Tibial artery (tissue), 4 donors: ENCODE results near the gene PLA2G2D.

Experiments used
- DNase-seq, 2 donors: peaks; one replicate each; pipeline ENCODE4 v3.0.0-alpha.2; 2019
- H3K27ac ChIP-seq, 2 donors: fragments of 200-600 bp; sonication (generic) in 1 of 2; 1 replicate in 1 of 2; 2 replicates in 1 of 2; pipeline ENCODE4 v1.5.1; 2018 to 2019; ENCODE audit warnings: mild to moderate bottlenecking in 1 of 2
- H3K27me3 ChIP-seq, 2 donors: fragments of 200-600 bp; sonication (generic) in 1 of 2; one replicate each; pipeline versions ENCODE4 v1.5.1 to v1.6.0; 2016 to 2019
- H3K36me3 ChIP-seq, 3 donors: fragments of 200-600 bp; sonication (generic) in 2 of 3; one replicate each; pipeline ENCODE4 v1.5.1; 2016 to 2019; ENCODE audit warnings: mild to moderate bottlenecking in 2 of 3
- H3K4me1 ChIP-seq, 4 donors: fragments of 200-600 bp; sonication (generic) in 2 of 4; 1 replicate in 3 of 4; 2 replicates in 1 of 4; pipeline ENCODE4 v1.5.1; 2016 to 2019
- H3K4me3 ChIP-seq, 2 donors: fragments of 200-600 bp; sonication (generic) in 1 of 2; 1 replicate in 1 of 2; 2 replicates in 1 of 2; pipeline ENCODE4 v1.5.1; 2018 to 2019; ENCODE audit warnings: mild to moderate bottlenecking in 2 of 2
- H3K9me3 ChIP-seq, 3 donors: fragments of 200-600 bp; sonication (generic) in 1 of 3; one replicate each; pipeline ENCODE4 v1.5.1; 2016 to 2019
- CTCF ChIP-seq, 2 experiments: fragments of 200-600 bp in 1 of 2; fragments of 450-650 bp in 1 of 2; IDR thresholded peaks; one replicate each; pipeline ENCODE4 v1.5.1; 2017 to 2019; ENCODE audit warnings: antibody characterized with exemption in 2 of 2, mild to moderate bottlenecking in 1 of 2, moderate library complexity in 1 of 2
- intact Hi-C: fragments of 100-400 bp; cut with DNase I; formaldehyde crosslinking; loops from one replicate; pipeline ENCODE4 v1.15.0; 2023; ENCODE audit warnings: low total_unique reads

PLA2G2D gene

GRCh38 chr1:20078171-20078651, 41.1 kb downstream of the PLA2G2D start:
- Histone ChIP-seq H3K27me3 (no peaks in the 10 kb centered on the region), H3K36me3 (no peaks in the 10 kb centered on the region), H3K4me3 (no peak overlapping the region), H3K9me3 (no peaks in the 10 kb centered on the region), H3K4me1 (peaks cover 0 to 13% (median 0%) of the 10 kb centered on the region in 4 donors), H3K27ac (no peak overlapping the region)
- DNase-seq: no peak
- intact Hi-C loops: no loop called here
- TF ChIP-seq CTCF (IDR thresholded peaks at IDR 0.05): no peak

GRCh38 chr1:20076710-20077461, 42.5 kb downstream of the PLA2G2D start:
- H3K9me3 ChIP-seq: no peaks in the 10 kb centered on the region

GRCh38 chr1:20076223-20076622, 43.1 kb downstream of the PLA2G2D start:
- Histone ChIP-seq H3K27ac (no peak overlapping the region), H3K4me1 (peaks cover 0 to 13% (median 0%) of the 10 kb centered on the region in 4 donors), H3K36me3 (no peaks in the 10 kb centered on the region), H3K4me3 (no peak overlapping the region), H3K27me3 (no peaks in the 10 kb centered on the region), H3K9me3 (no peaks in the 10 kb centered on the region)
- DNase-seq: no peak
- TF ChIP-seq CTCF (IDR thresholded peaks at IDR 0.05): no peak
- intact Hi-C loops: no loop called here

More at GRCh38 chr1:20076710-20077461, 42.5 kb downstream of the PLA2G2D start:
- Histone ChIP-seq H3K36me3 (no peaks in the 10 kb centered on the region), H3K4me1 (peaks cover 0 to 13% (median 0%) of the 10 kb centered on the region in 4 donors), H3K27ac (no peak overlapping the region), H3K27me3 (no peaks in the 10 kb centered on the region), H3K4me3 (no peak overlapping the region)
- no peak for TF ChIP-seq CTCF (IDR thresholded peaks at IDR 0.05)
- intact Hi-C loops: no loop called here
- no peak for DNase-seq

- H3K9me3 ChIP-seq: no peaks in the 10 kb centered on the region
- H3K27me3 ChIP-seq: no peaks in the 10 kb centered on the region
- H3K36me3 ChIP-seq: no peaks in the 10 kb centered on the region
- no peak overlapping the region for H3K27ac ChIP-seq
- intact Hi-C loops: no loop called here
- no peak for DNase-seq
- TF ChIP-seq CTCF (IDR thresholded peaks at IDR 0.05): no peak
- peaks cover 0 to 13% (median 0%) of the 10 kb centered on the region in 4 donors for H3K4me1 ChIP-seq
- H3K4me3 ChIP-seq: no peak overlapping the region
Measured at GRCh38 chr1:20075345-20075744, 44.0 kb downstream of the PLA2G2D start.

- Histone ChIP-seq H3K4me3 (no peak overlapping the region), H3K9me3 (no peaks in the 10 kb centered on the region), H3K27ac (no peak overlapping the region), H3K27me3 (no peaks in the 10 kb centered on the region), H3K4me1 (peaks cover 0 to 18% (median 3%) of the 10 kb centered on the region in 4 donors), H3K36me3 (no peaks in the 10 kb centered on the region)
- no peak for TF ChIP-seq CTCF (IDR thresholded peaks at IDR 0.05)
- intact Hi-C loops: no loop called here
- no peak for DNase-seq
Measured at GRCh38 chr1:20074725-20075171, 44.6 kb downstream of the PLA2G2D start.
